NCI-H446 treated with DMSO at 0.1 percent for 48 hours (cell line): Measurements from ENCODE around the gene KIAA2012.
"Not testable (repeated sequence)": the region's sequence is repeated elsewhere in the genome, so short reads cannot be mapped to it uniquely, and the experiment has no call there.

ENCODE experiments used
- DNase-seq: peaks from one replicate; lab custom pipeline; 2025; lab: John Stamatoyannopoulos, UW

KIAA2012 gene

DNA sequence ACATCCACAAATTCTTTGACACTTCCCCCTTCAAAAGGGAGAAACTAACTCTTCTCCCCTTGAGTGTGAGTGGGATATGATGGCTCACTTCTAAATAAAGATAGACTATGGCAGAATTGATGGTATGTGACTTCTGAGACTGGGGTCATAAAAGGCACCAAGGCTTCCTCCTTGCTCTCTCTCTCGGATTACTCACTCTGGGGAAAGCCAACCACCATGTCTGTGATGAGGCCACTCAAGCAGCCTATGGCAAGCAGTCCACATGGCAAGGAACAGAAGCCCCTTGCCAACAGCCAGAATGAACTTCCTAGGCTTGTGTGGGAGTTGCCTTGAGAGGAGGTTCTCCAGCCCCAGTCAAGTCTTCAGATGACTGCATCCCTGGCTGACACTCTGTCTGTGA, 43.6 kb downstream of the KIAA2012 start:
- DNase-seq: no peak

GRCh38 chr2:202118168-202118567, 45.1 kb downstream of the KIAA2012 start:
- DNase-seq: no peak

DNA sequence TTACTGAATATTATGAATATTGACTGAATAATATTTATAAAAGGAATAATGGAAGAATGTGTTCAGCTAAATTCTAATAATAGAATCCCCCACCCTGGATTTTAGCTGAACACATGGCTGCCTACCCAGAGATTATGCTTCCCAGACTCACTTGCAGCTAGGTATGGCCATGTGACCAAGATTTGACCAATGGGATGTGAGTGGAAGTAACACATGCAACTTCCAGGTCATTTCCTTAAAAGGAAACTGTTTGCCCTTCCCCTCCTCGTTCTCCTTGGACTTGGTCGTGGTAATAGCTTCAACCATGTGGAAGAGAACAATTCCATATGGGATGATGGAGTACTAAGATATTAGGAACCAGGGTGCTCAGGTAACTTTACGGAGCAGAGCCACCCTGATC, 47.8 kb downstream of the KIAA2012 start:
- no peak for DNase-seq

GRCh38 chr2:202121532-202122162, 48.6 kb downstream of the KIAA2012 start:
- no peak for DNase-seq

- DNase-seq: no peak
Measured at GRCh38 chr2:202122163-202122540, 49.1 kb downstream of the KIAA2012 start.

DNA sequence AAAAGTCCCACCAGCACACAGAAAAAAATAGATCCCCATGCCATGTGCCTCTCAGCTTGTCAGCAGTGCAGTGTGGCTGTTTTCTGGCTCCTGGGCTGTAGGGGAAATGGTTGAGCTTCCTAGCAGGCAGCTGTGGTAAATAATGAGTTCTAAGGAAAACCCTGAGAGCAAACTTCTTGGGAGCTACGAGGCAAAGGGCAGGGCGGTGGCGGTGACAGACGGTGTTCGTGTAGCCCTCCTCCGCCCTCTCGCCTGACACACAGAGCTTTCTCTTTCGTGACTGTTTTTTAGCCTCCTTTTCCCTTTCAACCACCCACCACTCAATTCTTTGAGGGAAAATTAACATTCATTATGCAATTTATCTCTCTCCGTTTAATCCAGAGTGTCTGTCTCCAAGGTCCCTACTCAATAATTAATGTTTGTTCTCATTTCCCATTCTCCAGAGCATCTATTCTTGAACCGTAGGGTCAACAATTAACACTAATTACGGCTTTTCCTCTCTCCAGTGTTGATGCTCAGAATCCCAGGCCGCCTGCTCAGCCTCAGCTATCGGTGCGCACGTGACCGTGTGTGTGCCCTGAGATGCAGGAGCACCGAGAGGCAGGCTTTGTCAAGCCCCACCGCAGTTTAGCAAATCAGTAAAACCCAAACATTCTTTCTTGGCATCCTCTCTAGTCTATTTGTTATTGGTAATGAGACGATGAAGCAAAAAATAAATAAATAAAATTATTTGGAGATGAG, 50.1 kb downstream of the KIAA2012 start:
- DNase-seq: no peak

DNA sequence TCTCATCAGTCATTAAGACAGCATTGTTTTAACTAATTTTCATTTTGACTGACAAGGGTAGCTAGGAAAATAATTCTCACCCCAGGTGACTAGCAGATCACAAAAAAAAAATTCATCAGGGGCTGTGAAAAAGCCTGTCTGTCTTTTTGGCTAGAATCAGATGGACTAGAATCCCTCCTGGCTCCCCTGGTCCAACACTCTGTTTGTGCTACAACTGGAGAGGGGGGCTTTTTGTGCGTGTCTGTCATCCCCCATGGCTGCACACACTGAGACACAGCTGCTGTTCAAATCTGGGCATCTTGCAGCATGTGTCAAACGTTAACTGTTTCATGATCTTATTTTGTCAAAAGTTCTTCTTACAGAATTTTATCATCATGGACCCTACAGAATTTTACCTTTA, 51.2 kb downstream of the KIAA2012 start:
- no peak for DNase-seq

- DNase-seq: no peak
Measured at GRCh38 chr2:202127687-202128331, 54.8 kb downstream of the KIAA2012 start.

- DNase-seq: no peak
Measured at GRCh38 chr2:202129841-202130240, 56.8 kb downstream of the KIAA2012 start.

GRCh38 chr2:202133200-202133908, 60.3 kb downstream of the KIAA2012 start:
- no peak for DNase-seq

- no peak for DNase-seq
Measured at GRCh38 chr2:202133909-202134265, 60.8 kb downstream of the KIAA2012 start.

DNA sequence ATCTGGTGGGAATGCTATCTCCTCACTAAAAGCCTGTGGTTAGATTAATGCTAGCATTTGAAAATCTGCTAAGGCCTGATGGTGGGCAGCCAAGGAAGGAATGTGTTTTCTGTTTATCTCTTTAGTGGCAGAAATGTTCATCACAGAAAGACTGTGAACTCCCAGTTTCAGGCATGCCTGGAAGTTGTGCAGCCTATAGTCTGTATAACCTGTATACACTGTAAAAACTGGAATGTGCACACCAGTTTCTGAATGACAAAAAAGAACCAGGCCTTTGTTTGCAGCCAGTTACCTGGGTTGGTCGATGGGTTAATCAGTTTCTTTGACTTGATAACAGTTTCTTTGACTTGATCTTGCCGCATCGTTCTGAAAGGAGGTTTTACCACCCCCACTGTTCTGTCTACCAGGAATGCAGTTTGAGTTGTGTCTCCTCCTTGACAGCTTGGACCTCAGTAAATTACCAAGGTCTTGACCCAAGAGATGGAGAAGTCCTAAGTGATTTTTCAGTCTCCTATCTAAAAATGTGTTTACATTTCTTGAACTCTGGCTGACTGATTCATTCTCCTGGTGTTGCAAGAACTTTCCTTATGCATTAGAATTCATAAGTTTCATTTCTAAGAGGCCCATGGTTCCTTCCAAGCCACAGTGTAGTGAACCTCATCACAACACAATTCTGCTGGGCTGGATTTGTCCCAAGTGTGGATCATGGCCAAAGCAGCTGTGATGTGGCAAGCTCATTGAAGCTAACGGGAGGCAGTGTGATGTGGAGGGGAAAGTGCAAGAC, 62.2 kb downstream of the KIAA2012 start:
- no peak for DNase-seq

GRCh38 chr2:202136039-202136438, 63.0 kb downstream of the KIAA2012 start:
- not testable (repeated sequence) for DNase-seq

- DNase-seq: no peak
Measured at GRCh38 chr2:202136526-202136925, 63.5 kb downstream of the KIAA2012 start.

DNA sequence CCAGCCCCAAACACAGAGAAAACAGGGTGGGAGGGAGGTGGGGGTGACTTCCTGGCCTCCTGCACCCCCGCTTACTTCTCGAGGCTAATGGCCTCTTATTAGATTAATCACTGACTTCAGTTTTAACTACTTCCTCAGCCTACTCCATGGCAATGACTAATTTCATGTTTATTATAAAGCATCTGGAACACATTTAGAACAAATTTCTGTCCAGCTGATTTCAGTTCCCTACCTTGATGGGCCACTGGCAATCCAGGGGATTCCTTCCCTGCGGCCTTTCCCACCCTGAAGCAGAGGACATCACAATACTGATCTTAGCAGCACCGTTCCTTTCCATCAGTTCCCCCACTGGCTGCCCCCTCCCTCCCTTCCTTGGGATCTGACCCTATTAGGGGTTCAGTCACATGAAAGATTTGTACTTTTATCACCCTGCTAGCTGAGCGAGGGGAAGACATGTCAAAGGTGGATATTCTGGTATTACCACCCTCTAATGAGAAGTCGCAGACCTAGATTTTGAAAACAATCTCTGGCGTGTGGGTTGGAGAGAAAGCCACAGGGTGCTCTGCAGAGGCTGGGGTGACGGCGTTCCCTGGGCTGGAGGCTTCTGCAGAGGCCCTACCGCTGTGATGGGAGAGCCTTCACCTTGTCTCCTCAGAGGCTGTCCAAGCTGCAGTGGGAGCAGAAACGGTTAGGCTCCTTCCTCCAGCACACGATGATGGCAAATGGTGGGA, 67.6 kb downstream of the KIAA2012 start:
- no peak for DNase-seq

DNA sequence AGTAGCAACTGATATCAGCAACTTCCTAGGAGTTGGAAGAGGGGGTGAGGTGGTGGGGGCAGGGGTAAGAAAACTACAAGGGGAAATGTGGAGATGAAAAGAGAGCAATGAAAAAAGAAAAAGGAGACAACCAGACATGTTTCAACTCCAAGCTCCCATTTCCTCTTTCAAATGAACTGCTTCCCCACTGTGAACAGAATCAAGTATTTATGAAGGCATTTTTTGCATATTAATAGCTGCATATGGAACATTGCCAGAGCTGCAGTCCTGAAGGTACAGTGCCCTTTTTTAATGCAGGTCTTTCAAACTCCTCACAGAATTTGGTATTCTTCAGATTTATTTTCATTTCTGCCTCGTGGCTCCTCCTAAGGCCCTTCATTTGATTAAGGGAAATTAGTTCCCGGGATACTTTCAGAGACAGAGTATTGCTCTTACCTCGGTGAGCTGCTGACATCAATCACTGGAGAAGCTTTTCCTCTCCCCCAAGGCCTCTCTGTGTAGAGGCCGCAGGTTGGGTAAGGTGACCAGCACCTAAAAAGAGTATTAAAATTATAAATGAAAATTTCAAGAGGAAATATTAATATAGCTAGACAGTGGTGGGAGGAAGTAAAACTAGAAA, 68.4 kb downstream of the KIAA2012 start:
- no peak for DNase-seq

DNA sequence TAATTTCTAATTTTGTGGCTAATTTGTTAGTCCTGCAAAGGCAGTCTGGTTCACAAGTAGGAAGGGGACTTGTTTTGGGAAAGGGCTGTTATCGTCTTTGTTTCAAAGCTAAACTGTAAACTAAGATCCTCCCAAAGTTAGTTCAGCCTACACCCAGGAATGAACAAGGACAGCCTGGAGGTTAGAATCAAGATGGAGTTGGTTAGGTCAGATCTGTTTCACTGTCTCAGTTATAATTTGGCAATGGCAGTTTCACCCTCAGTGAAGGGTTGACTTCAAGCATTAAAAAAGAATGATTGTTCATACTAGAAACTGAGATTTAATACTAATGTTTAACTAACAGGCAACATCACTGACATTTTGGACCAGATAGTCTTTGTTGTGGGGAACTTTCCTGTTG, 69.5 kb downstream of the KIAA2012 start:
- no peak for DNase-seq

DNA sequence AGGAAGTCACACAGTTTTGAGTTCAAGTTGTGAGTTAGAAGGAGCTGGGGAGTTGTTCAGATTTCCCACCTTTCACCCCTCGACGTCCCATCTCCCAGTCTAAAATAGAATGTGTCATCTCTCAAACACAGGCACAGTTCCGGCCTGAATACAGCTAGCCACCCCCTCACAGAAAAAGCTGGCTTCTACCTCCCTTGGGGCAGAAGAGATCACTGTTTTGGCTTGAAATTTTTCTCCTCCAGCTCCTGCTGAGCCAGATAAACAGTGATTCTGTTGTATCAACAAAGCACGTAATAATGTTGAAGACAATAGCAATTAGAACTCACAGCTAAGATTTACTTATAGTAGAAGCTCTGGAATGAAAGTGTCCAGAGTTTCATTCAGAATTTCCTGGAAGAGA, 74.7 kb downstream of the KIAA2012 start:
- no peak for DNase-seq

GRCh38 chr2:202148515-202149154, 75.6 kb downstream of the KIAA2012 start:
- DNase-seq: no peak

- DNase-seq: no peak
Measured at GRCh38 chr2:202149155-202149762, 76.2 kb downstream of the KIAA2012 start.
